Camera-type eye (tissue), 1 donor: ENCODE data around the gene PDE7B. TPM values are rescaled to one million over a fixed set of nuclear protein-coding genes. Genes with fewer than 3 reads are reported as not detected.

Experiments
- total RNA-seq: library from RNA; depleted of rRNA; stranded (reverse); fragments of >200 nt; gene quantifications from one replicate; pipeline ENCODE4 v1.2.3, GENCODE V29; 2014

PDE7B gene
- 15.7 TPM for total RNA-seq

DNA sequence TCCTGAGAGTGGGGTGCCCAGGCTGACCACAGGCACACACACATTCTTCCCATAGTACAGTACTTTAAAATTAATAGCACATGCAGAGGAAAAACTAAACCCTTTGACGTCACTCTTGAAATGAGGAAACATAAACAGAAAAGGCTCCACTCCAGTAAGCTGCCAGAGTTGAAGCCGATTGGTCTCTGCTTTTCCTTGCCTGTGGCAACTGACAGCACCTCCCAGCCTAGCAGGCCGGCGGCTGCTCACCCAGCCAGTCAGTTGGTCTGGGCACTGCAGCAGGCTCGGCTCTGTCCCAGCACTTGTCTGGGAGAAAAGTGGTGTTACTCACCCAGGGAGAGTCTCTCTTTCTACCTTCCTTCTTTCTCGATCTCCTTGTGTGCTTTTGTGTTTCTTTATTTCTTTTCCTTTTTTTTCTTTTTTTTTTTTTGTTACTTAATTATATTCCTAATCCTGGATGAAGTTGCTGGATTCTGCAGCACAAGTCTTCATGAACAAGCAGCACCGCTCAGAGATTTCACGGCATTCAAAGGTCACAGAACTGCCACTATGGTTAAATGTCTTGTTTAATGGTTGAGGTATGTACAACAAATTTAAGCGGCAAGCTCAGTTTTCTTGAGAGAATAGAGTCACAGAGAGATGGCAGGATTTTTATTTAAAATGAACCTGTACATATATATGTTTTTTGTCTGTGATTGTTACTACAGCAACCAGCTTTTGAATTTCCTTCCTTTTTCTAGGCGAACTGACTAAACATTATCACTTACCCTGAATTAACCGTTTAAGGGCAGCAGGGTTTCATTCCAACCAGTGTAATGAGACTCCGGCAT is at the start of gene PDE7B:
TSS of gene PDE7B (plus strand) at position 260 of the 830 bp plus-strand sequence.

